HepG2 (cell line): Measurements from ENCODE around the gene DGUOK. TPM values are rescaled to one million over a fixed set of nuclear protein-coding genes. Genes with fewer than 3 reads are reported as not detected.
A peak's percentile ranks its signal among the peaks of the same experiment; 100 is the strongest.

ENCODE experiments used
- AGO2 ChIP-seq: fragments of 200-400 bp; formaldehyde crosslinking; optimal IDR thresholded peaks from 2 replicates; pipeline ENCODE3; 2017; ENCODE audit warnings: mild to moderate bottlenecking, low read depth, low read length, moderate library complexity
- ARID5B ChIP-seq: IDR thresholded peaks from 2 replicates; pipeline ENCODE4 v1.4.0; 2020; ENCODE audit warnings: mild to moderate bottlenecking, missing genetic modification reagents
- CEBPG ChIP-seq: IDR thresholded peaks from 2 replicates; pipeline ENCODE4 v1.6.1; 2016
- DNMT1 ChIP-seq: sonication (generic); formaldehyde crosslinking; IDR thresholded peaks from 2 replicates; pipeline ENCODE4 v1.5.1; 2020; ENCODE audit warnings: mild to moderate bottlenecking, missing genetic modification reagents
- GABPB1 ChIP-seq: IDR thresholded peaks from 2 replicates; pipeline ENCODE4 v1.6.1; 2016; ENCODE audit warnings: mild to moderate bottlenecking, missing genetic modification reagents, moderate library complexity, missing compliant biosample characterization
- HNRNPLL ChIP-seq: fragments of 200-400 bp; formaldehyde crosslinking; IDR thresholded peaks from 2 replicates; pipeline ENCODE4 v1.6.1; 2017; ENCODE audit warnings: mild to moderate bottlenecking, low read depth, low read length; ENCODE audit not compliant: poor library complexity, severe bottlenecking
- HNRNPUL1 ChIP-seq: fragments of 200-400 bp; formaldehyde crosslinking; IDR thresholded peaks from 2 replicates; pipeline ENCODE4 v1.6.1; 2017; ENCODE audit warnings: low read depth, mild to moderate bottlenecking, low read length, moderate library complexity
- PHF8 ChIP-seq: sonication (generic); formaldehyde crosslinking; IDR thresholded peaks from 2 replicates; pipeline ENCODE4 v1.5.0; 2020; ENCODE audit warnings: missing genetic modification reagents
- POLR2G ChIP-seq: fragments of 200-400 bp; formaldehyde crosslinking; IDR thresholded peaks from 2 replicates; pipeline ENCODE4 v1.6.1; 2018; ENCODE audit warnings: mild to moderate bottlenecking, low read depth, low read length, moderate library complexity
- RBM39 ChIP-seq: fragments of 200-400 bp; formaldehyde crosslinking; IDR thresholded peaks from one replicate; pipeline ENCODE4 v1.6.1; 2018; ENCODE audit warnings: antibody characterized with exemption, mild to moderate bottlenecking, low read depth, low read length; ENCODE audit not compliant: poor library complexity, severe bottlenecking
- SPEN ChIP-seq: sonication (generic); formaldehyde crosslinking; IDR thresholded peaks from 2 replicates; pipeline ENCODE4 v1.5.1; 2020; ENCODE audit warnings: low read depth, mild to moderate bottlenecking, missing genetic modification reagents
- SRSF1 ChIP-seq: fragments of 200-400 bp; formaldehyde crosslinking; optimal IDR thresholded peaks from 2 replicates; pipeline ENCODE3; 2017; ENCODE audit warnings: mild to moderate bottlenecking, low read depth, low read length, moderate library complexity
- ZHX1 ChIP-seq: sonication (generic); formaldehyde crosslinking; IDR thresholded peaks from 2 replicates; pipeline ENCODE4 v1.8.1; 2022; ENCODE audit warnings: low read depth, mild to moderate bottlenecking, missing genetic modification reagents
- ZNF891 ChIP-seq: sonication (generic); formaldehyde crosslinking; IDR thresholded peaks from 2 replicates; pipeline ENCODE4 v1.5.0; 2020; ENCODE audit warnings: mild to moderate bottlenecking, missing genetic modification reagents
- polyA plus RNA-seq, 8 experiments: library from polyadenylated mRNA; depleted of rRNA in 3 of 8; stranded (reverse) in 7 of 8; unstranded in 1 of 8; fragments of >200 nt; fragmentation: Illumina TruSeq in 4 of 8; extraction: Trizol in 4 of 8; gene quantifications; 2 replicates each; pipeline versions ENCODE4 v1.2.1 to v1.2.3, GENCODE V29; 2011 to 2016; ENCODE audit warnings: low read depth in 4 of 8, missing spikeins in 1 of 8, mixed read lengths in 1 of 8; ENCODE audit not compliant: insufficient read depth in 1 of 8
- total RNA-seq, 5 experiments: library from RNA; depleted of rRNA; stranded (reverse); fragments of >200 nt; fragmentation: Illumina TruSeq; extraction: Trizol; gene quantifications; 2 replicates each; pipeline ENCODE4 v1.2.3, GENCODE V29; 2016; ENCODE audit warnings: low read depth in 1 of 5
- TF ChIP-seq, protein P1 (sequence below): sonication (generic); formaldehyde crosslinking; IDR thresholded peaks from 2 replicates; pipeline ENCODE4 v1.5.0; 2020; ENCODE audit warnings: missing genetic modification reagents, mild to moderate bottlenecking, borderline replicate concordance
- TF ChIP-seq, protein P2 (sequence below): conservative IDR thresholded peaks from 2 replicates; pipeline ENCODE4 v1.6.1; 2018; ENCODE audit warnings: missing genetic modification reagents
- TF ChIP-seq, protein P3 (sequence below): sonication (generic); formaldehyde crosslinking; IDR thresholded peaks from 2 replicates; pipeline ENCODE4 v1.5.1; 2020; ENCODE audit warnings: mild to moderate bottlenecking, missing genetic modification reagents, moderate library complexity

The DGUOK gene
- total and polyA plus RNA-seq, 2 of the 13 experiments (the other 11 are each of a cell fraction or from before 2014, with no cell fraction given): 105 to 137 TPM

GRCh38 chr2:73985308-73986084 lies 58.8 kb downstream of the DGUOK start (continued):
- TF ChIP-seq ZNF891 (CRISPR knock-in tag) (peak; percentile 68), GABPB1 (CRISPR knock-in tag) (peak; percentile 35; the same call in 1 of the 2 replicates), PHF8 (CRISPR knock-in tag) (peak; percentile 44), HNRNPUL1 (no peak), SPEN (0 out of 2 replicates have a peak, but pooled peaks have one; percentile 23), SRSF1 (no peak), ARID5B (0 out of 2 replicates have a peak, but pooled peaks have one; percentile 6), ZHX1 (no peak), DNMT1 (0 out of 2 replicates have a peak, but pooled peaks have one; percentile 52), HNRNPLL (peak; percentile 19), CEBPG (CRISPR knock-in tag) (0 out of 2 replicates have a peak, but pooled peaks have one; percentile 3), AGO2 (peak; percentile 30), RBM39 (peak; percentile 42), POLR2G (peak; percentile 51)
- TF ChIP-seq, protein P1, sequence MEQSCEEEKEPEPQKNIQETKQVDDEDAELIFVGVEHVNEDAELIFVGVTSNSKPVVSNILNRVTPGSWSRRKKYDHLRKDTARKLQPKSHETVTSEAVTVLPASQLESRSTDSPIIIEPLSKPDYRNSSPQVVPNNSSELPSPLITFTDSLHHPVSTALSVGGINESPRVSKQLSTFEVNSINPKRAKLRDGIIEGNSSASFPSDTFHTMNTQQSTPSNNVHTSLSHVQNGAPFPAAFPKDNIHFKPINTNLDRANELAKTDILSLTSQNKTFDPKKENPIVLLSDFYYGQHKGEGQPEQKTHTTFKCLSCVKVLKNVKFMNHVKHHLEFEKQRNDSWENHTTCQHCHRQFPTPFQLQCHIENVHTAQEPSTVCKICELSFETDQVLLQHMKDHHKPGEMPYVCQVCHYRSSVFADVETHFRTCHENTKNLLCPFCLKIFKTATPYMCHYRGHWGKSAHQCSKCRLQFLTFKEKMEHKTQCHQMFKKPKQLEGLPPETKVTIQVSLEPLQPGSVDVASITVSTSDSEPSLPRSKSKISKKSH (CRISPR knock-in tag): peak; percentile 22; the same call in 1 of the 2 replicates
- TF ChIP-seq, protein P2, sequence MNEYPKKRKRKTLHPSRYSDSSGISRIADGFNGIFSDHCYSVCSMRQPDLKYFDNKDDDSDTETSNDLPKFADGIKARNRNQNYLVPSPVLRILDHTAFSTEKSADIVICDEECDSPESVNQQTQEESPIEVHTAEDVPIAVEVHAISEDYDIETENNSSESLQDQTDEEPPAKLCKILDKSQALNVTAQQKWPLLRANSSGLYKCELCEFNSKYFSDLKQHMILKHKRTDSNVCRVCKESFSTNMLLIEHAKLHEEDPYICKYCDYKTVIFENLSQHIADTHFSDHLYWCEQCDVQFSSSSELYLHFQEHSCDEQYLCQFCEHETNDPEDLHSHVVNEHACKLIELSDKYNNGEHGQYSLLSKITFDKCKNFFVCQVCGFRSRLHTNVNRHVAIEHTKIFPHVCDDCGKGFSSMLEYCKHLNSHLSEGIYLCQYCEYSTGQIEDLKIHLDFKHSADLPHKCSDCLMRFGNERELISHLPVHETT (CRISPR knock-in tag): peak; percentile 38; the same call in 1 of the 2 replicates
- TF ChIP-seq, protein P3, sequence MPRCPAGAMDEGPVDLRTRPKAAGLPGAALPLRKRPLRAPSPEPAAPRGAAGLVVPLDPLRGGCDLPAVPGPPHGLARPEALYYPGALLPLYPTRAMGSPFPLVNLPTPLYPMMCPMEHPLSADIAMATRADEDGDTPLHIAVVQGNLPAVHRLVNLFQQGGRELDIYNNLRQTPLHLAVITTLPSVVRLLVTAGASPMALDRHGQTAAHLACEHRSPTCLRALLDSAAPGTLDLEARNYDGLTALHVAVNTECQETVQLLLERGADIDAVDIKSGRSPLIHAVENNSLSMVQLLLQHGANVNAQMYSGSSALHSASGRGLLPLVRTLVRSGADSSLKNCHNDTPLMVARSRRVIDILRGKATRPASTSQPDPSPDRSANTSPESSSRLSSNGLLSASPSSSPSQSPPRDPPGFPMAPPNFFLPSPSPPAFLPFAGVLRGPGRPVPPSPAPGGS (CRISPR knock-in tag): no peak
